ENCODE data around the gene RASGRP1.
A peak's percentile ranks its signal among the peaks of the same experiment; 100 is the strongest.

The RASGRP1 gene

DNA sequence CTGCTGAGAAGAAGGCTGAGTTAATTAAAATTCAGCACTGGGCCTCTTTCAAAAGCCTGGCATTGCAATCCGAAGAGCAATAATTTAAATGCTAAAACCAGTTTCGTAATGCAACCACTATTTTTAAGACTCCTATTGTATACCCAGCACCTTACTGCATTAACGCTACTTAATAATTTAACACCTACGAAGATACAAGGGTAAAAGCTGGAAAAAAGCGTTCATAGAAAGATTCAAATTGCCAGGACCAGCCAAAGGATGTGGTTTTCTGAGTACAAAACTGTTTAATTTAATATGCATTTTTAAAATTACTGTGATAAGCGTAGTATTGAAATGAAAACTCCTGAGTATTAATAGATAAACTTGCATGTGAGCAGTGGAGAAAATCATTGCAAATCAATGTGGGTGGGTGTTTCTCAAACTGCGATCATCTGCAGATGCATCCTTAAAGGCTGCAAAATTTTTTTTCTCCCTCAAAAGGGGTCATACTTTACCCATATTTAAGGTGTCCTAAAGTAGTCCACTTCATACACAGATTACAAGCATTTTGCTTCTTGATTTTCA, 12.9 kb upstream of the RASGRP1 start:
- DNase-seq (ENCODE audit: low read depth, low spot score) = no peak
- no peak overlapping the region for H3K4me3 ChIP-seq (ENCODE audit: low read length)

- DNase-seq (ENCODE audit: low read depth, low spot score) = no peak
- no peak overlapping the region for H3K4me3 ChIP-seq (ENCODE audit: low read length)
Measured at GRCh38 chr15:38576837-38577236, 12.2 kb upstream of the RASGRP1 start.

GRCh38 chr15:38576261-38576660, 11.6 kb upstream of the RASGRP1 start:
- no peak overlapping the region for H3K4me3 ChIP-seq (ENCODE audit: low read length)
- no peak for DNase-seq (ENCODE audit: low read depth, low spot score)

DNA sequence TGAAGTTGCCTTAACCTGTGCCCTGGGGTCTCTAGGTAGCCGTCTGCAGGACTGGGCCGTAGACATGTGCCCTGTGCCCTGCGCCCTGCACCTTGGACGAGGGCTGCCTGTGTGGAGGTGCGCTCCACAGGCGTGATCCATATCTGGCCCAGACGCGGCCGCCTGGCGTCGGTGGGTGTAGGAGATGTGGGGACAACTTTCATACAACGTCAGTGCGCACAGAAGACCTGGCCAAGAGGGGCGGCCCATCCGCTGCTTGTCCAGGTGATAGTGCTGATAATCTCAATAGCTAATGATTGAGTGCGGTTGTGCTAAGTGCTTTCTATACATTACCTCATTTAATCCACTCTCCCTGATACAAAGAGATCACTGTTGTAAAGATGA, 665 bp upstream of the RASGRP1 start:
- H3K4me3 ChIP-seq (ENCODE audit: low read length) = peak overlapping the region; percentile 89

DNA sequence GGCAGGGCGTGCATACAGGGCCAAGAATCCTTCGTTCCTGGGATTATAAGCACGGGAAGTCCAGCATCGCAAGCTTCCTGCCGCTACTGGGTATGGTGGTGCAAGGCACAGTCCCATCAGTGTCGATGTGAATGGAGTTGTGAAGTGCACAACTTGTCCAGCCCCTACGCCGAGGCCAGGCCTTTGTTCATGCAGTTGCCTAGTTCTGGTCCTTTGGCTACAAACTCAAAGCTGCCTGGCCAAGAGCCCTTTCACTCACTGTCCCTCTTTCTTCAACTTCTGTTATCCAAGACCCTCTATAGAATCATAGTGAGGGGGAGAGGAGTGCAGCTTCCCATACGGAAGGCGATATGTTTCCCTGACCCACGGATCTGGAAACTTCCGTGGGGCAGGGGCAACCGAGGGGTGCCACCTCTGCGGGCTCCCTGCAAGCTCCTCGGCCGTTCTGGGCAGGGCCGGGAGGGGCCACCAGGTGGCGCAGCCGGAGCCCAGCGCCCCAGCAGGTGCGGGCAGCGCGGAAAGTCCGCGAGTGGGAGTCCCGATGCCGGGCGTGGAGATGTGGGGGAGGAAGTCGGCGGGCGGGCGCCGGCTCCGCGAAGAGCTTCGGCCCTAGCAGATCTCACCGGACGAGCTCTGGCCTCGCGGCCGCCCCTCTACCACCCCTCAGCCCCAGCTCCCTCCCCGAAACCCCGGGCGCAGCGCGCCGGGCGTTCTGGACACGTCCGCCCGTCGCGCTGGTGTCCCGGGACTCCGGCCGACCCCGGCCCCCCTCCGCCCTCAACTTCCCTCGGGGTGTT, 693 bp downstream of the RASGRP1 start:
- peak; percentile 60 for DNase-seq (ENCODE audit: low read depth, low spot score)
- H3K4me3 ChIP-seq (ENCODE audit: low read length) = peak overlapping the region; percentile 89

More for the DNA sequence above, 665 bp upstream of the RASGRP1 start:
- DNase-seq (ENCODE audit: low read depth, low spot score) = no peak

DNA sequence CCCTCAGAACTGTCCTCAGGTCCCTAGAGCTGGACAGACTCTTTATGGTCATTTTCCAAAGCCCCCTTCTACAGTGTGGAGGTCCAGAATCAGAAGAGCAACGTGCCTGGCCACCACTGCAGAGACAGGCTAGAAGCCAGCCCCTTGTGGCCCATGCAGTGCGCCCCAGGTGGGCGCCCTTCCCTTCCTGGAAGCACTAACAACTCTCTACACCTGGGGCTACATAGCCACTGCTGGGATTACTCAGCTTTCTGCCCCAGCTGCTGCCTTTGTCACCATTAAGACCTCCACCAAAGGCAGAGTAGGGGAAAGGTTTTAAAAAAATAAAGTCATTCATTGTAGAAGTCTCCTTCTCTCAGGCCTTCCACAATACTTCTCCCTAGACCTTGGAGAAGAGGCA, 2.3 kb downstream of the RASGRP1 start:
- H3K4me3 ChIP-seq (ENCODE audit: low read length) = peak overlapping the region; percentile 89
- peak; percentile 56 for DNase-seq (ENCODE audit: low read depth, low spot score)

DNA sequence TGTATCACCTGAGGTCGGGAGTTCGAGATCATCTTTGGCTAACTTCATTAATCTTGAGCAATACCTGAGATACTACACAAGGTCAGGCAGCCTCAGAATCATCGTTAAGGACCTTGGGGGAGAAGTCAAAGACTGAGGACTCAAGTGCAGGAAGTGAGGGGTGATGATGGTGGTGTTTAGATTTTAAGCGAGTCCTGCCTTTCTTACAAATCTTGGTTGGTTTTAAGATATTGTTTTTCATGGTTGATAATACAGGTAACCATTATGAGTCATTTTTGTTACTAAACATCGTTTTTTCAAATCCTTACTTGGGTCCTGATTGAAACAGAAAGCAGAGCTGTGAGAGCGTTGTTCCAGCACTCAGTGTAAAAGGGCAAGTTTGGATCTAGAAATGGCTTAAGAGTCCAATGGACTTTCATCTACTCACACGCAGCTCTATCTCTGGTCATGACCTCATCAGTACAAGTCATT, 4.1 kb downstream of the RASGRP1 start:
- DNase-seq (ENCODE audit: low read depth, low spot score) = no peak
- no peak overlapping the region for H3K4me3 ChIP-seq (ENCODE audit: low read length)

DNA sequence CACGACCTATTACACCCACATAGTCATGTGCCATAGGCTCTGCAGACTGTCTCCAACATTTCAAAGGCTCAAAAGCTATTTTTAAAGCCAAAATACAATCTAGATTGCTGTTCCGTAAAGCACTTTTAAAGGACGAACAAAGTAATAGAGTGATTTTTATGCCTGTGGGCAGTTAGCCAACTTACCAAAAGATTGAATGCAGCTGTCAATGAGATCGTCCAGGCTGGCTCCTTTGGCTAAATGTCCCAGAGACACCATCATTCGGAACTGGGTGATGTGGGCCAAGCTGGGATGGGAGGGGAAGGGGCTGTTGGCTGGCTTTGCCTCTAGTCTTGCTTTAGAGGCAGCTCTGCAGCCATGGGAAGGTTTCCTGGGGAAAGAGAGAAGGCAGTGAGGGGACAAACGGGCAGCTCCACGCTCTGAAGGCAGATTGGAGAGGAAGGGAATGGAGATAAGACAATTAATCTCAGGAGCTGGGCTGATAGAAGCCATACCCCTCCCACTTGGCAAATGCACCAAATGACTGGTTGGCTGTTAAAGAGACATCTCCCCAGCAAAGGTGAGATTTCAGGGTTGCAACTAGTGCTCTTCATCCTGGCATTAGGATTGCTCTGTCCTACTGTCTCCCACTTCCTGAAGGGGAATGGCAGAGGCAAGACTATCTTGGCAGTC, 4.8 kb downstream of the RASGRP1 start:
- no peak for DNase-seq (ENCODE audit: low read depth, low spot score)
- H3K4me3 ChIP-seq (ENCODE audit: low read length) = no peak overlapping the region

GRCh38 chr15:38559131-38559530, 5.5 kb downstream of the RASGRP1 start:
- DNase-seq (ENCODE audit: low read depth, low spot score) = no peak

DNA sequence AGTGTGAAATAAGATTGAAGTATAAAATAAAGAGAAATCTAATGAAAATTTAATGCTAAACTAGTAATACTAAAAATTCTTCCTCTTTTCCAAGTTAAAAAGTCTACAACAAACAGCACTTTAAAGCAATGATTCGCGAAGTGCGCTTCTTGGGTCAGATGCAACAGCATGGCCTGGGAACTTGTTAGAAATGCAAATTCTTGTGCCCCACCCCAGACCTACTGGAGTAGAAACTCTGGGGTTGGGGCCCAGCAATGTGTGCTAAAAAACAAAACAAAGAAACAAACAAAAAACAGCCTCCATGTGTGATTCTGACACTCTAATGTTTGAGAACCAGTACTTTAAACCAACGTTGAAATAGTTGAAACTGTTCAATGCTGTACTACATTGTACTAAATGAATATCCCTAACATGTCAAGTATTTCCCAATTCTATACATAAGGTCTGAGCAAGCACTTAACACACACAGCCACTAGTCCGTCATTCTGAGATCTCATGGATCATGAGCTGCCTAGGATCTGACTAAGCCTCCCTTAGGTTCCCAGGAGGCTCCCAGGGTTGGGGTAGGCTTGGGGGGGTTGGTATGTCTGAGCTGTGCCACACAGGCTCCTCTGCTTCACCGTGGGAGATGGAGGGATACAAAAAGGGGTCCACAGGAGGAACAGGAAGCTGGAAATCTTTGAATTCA, 6.1 kb downstream of the RASGRP1 start:
- no peak overlapping the region for H3K4me3 ChIP-seq (ENCODE audit: low read length)
- DNase-seq (ENCODE audit: low read depth, low spot score) = no peak

More at GRCh38 chr15:38559131-38559530, 5.5 kb downstream of the RASGRP1 start:
- H3K4me3 ChIP-seq (ENCODE audit: low read length) = no peak overlapping the region

DNA sequence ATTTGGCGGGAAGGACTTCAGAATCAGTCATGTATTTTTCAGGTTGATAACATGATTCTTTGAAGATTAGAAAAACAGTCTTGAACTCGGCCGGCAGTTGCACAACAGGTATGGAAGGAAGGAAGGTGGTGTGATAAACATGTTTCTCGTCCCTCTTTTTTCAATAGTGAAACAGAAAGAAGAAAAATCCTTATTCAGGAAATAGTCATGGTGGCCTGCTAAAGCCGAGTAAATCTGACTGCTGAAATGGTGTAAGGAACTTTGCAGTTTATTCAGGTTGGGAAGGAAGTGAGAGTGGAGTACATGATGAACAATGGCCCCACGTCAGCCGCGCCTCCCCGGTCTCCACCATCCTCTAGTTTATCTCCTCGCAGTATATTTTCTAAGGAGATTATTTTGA, 6.7 kb downstream of the RASGRP1 start:
- no peak for DNase-seq (ENCODE audit: low read depth, low spot score)
- no peak overlapping the region for H3K4me3 ChIP-seq (ENCODE audit: low read length)

GRCh38 chr15:38555686-38556334, 8.8 kb downstream of the RASGRP1 start:
- DNase-seq (ENCODE audit: low read depth, low spot score) = no peak
- no peak overlapping the region for H3K4me3 ChIP-seq (ENCODE audit: low read length)

GRCh38 chr15:38554354-38554753, 10.3 kb downstream of the RASGRP1 start:
- H3K4me3 ChIP-seq (ENCODE audit: low read length) = no peak overlapping the region
- DNase-seq (ENCODE audit: low read depth, low spot score) = no peak

DNA sequence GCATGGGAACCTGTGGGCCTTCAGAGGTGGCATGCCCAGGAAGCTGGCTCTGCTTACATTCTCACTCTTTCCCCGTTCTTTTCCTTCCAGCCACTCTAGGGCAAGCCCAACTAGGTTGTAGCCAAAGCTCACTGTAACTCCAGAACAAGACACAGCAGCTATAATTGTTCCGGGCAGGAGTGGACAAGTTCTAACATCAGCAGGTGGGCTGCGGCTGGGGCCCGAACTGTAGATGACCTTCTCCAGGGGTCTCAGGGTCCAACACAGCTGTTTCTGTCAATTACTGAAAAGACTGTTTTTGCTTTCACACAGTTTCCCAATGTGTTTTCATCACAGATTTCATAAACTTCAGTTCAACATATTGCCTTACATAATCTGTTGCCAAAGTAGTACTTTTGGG, 11.5 kb downstream of the RASGRP1 start:
- no peak overlapping the region for H3K4me3 ChIP-seq (ENCODE audit: low read length)
- DNase-seq (ENCODE audit: low read depth, low spot score) = no peak

DNA sequence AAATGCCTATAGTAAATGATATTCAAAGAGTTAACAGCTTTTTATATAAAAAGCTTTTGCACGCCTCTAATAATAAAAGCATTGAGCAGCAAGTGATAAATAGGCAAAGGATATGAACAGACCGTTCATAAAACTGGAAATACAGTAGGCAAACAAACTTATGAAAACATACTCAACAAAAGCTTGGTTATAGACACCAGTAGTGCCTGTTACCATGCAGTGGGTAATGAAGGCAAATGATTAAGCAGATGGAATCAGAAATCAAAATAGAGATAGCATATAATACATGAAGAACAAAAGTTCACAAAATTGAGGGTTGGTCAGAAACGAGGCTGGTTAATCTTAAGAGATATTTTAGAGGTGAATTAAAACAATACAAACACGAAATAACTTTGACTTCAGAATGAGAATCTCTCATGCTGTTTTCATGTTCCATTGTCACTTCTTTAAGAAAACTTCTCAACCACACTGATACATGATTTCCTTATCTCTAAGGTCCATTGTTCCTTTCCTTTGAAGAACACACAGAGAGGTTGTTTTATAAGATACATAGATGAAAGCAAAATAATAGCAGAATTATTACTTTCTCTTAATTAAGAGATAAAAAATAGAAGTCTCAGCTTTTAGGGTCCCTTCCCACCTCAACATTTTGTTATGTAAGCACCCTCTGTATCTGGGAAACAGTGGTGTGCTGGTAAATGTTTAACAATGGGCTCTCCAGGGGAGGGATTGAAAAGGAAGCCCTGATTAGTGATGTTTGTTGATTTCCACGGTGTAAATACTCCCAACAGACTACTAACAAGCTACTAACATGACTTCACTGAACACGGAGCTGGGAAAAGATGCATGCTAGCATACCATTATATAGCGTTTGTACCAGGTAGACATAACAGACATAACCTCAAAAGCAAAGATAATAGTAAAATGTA, 12.6 kb downstream of the RASGRP1 start:
- peak; percentile 48 for DNase-seq (ENCODE audit: low read depth, low spot score)

GRCh38 chr15:38549222-38549621, 15.4 kb downstream of the RASGRP1 start:
- no peak for DNase-seq (ENCODE audit: low read depth, low spot score)
- H3K4me3 ChIP-seq (ENCODE audit: low read length) = no peak overlapping the region

More for the DNA sequence above, 12.6 kb downstream of the RASGRP1 start:
- H3K4me3 ChIP-seq (ENCODE audit: low read length) = no peak overlapping the region

GRCh38 chr15:38547255-38547997, 17.2 kb downstream of the RASGRP1 start:
- H3K4me3 ChIP-seq (ENCODE audit: low read length) = no peak overlapping the region
- DNase-seq (ENCODE audit: low read depth, low spot score) = no peak

DNA sequence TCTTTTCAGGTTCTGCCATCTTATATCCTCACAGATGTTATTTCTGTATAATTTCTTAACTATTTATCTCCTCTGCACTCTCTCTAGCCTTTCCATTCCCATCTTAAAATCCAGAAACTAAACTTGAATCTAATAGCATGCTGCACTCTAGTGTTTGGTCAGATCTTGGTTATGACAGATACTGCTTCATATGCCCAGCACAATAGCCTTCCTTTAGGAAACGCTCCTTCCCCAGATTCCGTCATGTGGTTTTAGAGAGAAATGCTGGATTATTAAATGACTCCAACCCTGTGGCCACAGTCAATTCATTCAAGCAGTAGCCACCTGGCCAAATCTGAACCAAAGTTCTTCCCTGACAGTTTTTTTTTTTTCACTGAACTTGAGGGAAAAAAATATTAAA, 19.4 kb downstream of the RASGRP1 start:
- DNase-seq (ENCODE audit: low read depth, low spot score) = no peak
- H3K4me3 ChIP-seq (ENCODE audit: low read length) = no peak overlapping the region

Measured in Jurkat, Clone E6-1 (cell line).